Activated naive CD8-positive, alpha-beta T cell treated with anti-CD3 and anti-CD28 coated beads for 36 hours (primary cell): ENCODE measurements around the gene RBMS1. TPM values are rescaled to one million over a fixed set of nuclear protein-coding genes. Genes with fewer than 3 reads are reported as not detected.
"Not testable (repeated sequence)": the region's sequence is repeated elsewhere in the genome, so short reads cannot be mapped to it uniquely, and the experiment has no call there.

Source experiments
- DNase-seq: peaks from one replicate; pipeline ENCODE4 v3.0.0; 2021
- H3K27ac Mint-ChIP-seq: one replicate; pipeline ENCODE4 v1.8.0; 2022; ENCODE audit warnings: mild to moderate bottlenecking, moderate library complexity, mixed read lengths
- H3K27me3 Mint-ChIP-seq: one replicate; pipeline ENCODE4 v1.8.0; 2022; ENCODE audit warnings: mild to moderate bottlenecking, mixed read lengths
- H3K36me3 Mint-ChIP-seq: one replicate; pipeline ENCODE4 v1.8.0; 2021; ENCODE audit warnings: mild to moderate bottlenecking, mixed read lengths
- H3K4me1 Mint-ChIP-seq: one replicate; pipeline ENCODE4 v1.8.0; 2021; ENCODE audit warnings: mixed read lengths
- H3K4me3 Mint-ChIP-seq: one replicate; pipeline ENCODE4 v1.8.0; 2022; ENCODE audit warnings: mild to moderate bottlenecking, moderate library complexity, mixed read lengths
- H3K9me3 Mint-ChIP-seq: one replicate; pipeline ENCODE4 v1.8.0; 2022; ENCODE audit warnings: mixed read lengths
- total RNA-seq, 2 experiments: library from RNA; stranded (reverse); gene quantifications; one replicate each; pipeline ENCODE4 v1.2.3, GENCODE V29; 2021

Gene RBMS1
- total RNA-seq, 2 experiments from 2014 or later, result 39.3 to 39.9 TPM

DNA sequence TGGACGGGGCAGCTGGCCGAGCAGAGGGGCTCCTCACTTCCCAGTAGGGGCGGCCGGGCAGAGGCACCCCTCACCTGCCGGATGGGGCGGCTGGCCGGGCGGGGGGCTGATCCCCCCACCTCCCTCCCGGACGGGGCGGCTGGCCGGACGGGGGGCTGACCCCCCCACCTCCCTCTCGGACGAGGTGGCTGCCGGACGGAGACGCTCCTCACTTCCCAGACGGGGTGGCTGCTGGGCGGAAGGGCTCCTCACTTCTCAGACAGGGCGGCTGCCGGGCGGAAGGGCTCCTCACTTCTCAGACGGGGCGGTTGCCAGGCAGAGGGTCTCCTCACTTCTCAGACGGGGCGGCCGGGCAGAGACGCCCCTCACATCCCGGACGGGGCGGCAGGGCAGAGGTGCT is 54.6 kb downstream of the RBMS1 start:
- not testable (repeated sequence) for H3K27me3 Mint-ChIP-seq, H3K27ac Mint-ChIP-seq, DNase-seq, H3K9me3 Mint-ChIP-seq, H3K4me3 Mint-ChIP-seq, H3K4me1 Mint-ChIP-seq
- peaks cover 24% of the 10 kb centered on the region for H3K36me3 Mint-ChIP-seq

DNA sequence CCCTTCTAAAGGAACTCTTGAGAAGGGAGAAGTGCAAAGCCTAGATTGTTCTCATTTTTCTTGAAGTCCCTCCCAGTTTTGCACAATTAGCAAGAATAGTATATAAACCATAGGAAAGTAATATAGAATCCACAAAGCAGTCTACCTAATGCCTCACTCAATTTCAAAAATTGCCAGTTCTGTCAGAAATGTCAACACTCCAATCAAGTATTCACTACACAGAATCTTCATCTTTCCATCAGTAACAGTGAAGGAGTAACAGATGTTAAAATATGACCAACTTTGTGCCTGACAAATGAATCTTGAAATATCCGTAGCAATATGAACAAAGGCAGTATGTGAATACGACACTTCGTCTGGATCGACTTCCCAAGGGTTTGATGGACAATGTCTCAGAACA is 56.3 kb downstream of the RBMS1 start:
- Mint-ChIP-seq H3K27ac (no peak overlapping the region), H3K4me1 (peaks cover 18% of the 10 kb centered on the region), H3K27me3 (no peaks in the 10 kb centered on the region), H3K9me3 (peaks cover 6% of the 10 kb centered on the region), H3K4me3 (no peak overlapping the region), H3K36me3 (peaks cover 20% of the 10 kb centered on the region)
- no peak for DNase-seq

- peaks cover 8% of the 10 kb centered on the region for H3K9me3 Mint-ChIP-seq
- H3K36me3 Mint-ChIP-seq, result peaks cover 29% of the 10 kb centered on the region
- H3K4me1 Mint-ChIP-seq, result peaks cover 31% of the 10 kb centered on the region
- no peaks in the 10 kb centered on the region for H3K27me3 Mint-ChIP-seq
- no peak for DNase-seq
- no peak overlapping the region for H3K27ac Mint-ChIP-seq
- no peak overlapping the region for H3K4me3 Mint-ChIP-seq
Measured at GRCh38 chr2:160434254-160434948, 59.2 kb downstream of the RBMS1 start.

GRCh38 chr2:160433466-160434140 is 60.0 kb downstream of the RBMS1 start:
- Mint-ChIP-seq H3K9me3 (peaks cover 8% of the 10 kb centered on the region), H3K27ac (no peak overlapping the region), H3K27me3 (no peaks in the 10 kb centered on the region), H3K36me3 (peaks cover 29% of the 10 kb centered on the region), H3K4me1 (peaks cover 34% of the 10 kb centered on the region), H3K4me3 (no peak overlapping the region)
- no peak for DNase-seq

DNA sequence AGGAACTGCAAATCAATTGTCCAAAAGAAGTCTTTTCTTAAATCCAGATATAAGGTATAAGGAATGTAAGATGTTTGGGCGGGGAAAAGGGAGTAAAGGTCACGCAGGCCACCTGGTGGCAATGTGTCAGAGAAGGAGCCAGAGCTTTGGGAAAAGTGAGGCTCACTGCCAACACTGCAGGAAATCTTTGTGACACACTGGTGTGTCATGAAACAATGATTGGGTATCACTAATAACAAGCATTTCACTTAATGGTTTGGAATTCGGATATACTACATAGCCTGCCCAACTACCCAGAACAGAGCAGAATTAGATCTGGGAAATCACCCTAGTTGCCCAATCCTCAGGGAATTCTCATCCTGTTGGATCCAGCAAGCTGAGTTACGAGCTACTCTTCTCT is 61.0 kb downstream of the RBMS1 start:
- peaks cover 43% of the 10 kb centered on the region for H3K4me1 Mint-ChIP-seq
- no peak overlapping the region for H3K27ac Mint-ChIP-seq
- H3K36me3 Mint-ChIP-seq, result peaks cover 23% of the 10 kb centered on the region
- no peaks in the 10 kb centered on the region for H3K27me3 Mint-ChIP-seq
- no peak overlapping the region for H3K4me3 Mint-ChIP-seq
- DNase-seq, result no peak
- peaks cover 8% of the 10 kb centered on the region for H3K9me3 Mint-ChIP-seq

- Mint-ChIP-seq H3K9me3 (peaks cover 8% of the 10 kb centered on the region), H3K4me1 (peaks cover 52% of the 10 kb centered on the region), H3K27ac (no peak overlapping the region), H3K4me3 (no peak overlapping the region), H3K27me3 (no peaks in the 10 kb centered on the region), H3K36me3 (peaks cover 23% of the 10 kb centered on the region)
- DNase-seq, result no peak
Measured at GRCh38 chr2:160431441-160431840, 62.2 kb downstream of the RBMS1 start.

- DNase-seq, result no peak
- peaks cover 24% of the 10 kb centered on the region for H3K36me3 Mint-ChIP-seq
- H3K9me3 Mint-ChIP-seq, result peaks cover 8% of the 10 kb centered on the region
- H3K27ac Mint-ChIP-seq, result peak overlapping the region; percentile 84
- H3K4me3 Mint-ChIP-seq, result no peak overlapping the region
- peaks cover 57% of the 10 kb centered on the region for H3K4me1 Mint-ChIP-seq
- no peaks in the 10 kb centered on the region for H3K27me3 Mint-ChIP-seq
Measured at GRCh38 chr2:160430001-160430344, 63.6 kb downstream of the RBMS1 start.

DNA sequence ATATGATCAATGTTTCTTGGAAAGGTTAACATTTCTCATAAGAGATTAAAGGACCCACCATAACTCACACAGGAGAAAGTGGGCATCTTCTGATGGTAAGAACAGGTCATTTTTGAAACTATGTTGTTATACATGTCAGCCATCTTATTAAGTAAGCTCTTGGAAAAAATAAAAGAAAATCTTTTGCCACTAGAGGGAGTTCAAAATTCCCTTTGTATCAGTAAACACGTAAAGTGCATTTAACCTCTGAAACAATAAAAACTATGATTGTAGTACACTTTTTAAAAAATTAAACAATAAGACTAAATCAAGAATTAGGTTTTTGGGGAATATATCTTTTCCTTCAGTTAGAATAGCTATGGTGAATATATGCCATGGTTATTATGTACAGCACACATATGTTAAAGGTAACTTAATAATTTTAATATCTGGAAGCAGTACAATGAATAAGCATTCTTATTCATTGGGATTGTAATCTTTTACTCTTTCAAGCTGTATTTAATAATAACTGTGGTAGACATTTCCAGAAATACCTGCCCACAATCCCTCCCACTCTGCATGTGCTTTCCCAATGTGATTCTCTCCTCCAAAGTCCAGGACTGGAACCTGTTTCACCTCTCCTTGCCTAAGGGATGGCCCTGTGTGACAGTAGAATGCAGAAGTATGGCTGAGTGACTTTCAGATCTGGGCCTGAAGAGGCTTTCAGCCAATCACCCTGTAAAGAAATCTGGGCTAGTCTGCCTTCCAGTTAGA is 64.2 kb downstream of the RBMS1 start:
- DNase-seq, result no peak
- peaks cover 57% of the 10 kb centered on the region for H3K4me1 Mint-ChIP-seq
- H3K27me3 Mint-ChIP-seq, result no peaks in the 10 kb centered on the region
- H3K36me3 Mint-ChIP-seq, result peaks cover 24% of the 10 kb centered on the region
- H3K9me3 Mint-ChIP-seq, result peaks cover 8% of the 10 kb centered on the region
- H3K4me3 Mint-ChIP-seq, result no peak overlapping the region
- peak overlapping the region; percentile 91 for H3K27ac Mint-ChIP-seq

- peak overlapping the region; percentile 68 for H3K4me3 Mint-ChIP-seq
- peaks cover 54% of the 10 kb centered on the region for H3K4me1 Mint-ChIP-seq
- DNase-seq, result no peak
Measured at GRCh38 chr2:160428405-160428763, 65.2 kb downstream of the RBMS1 start.

DNA sequence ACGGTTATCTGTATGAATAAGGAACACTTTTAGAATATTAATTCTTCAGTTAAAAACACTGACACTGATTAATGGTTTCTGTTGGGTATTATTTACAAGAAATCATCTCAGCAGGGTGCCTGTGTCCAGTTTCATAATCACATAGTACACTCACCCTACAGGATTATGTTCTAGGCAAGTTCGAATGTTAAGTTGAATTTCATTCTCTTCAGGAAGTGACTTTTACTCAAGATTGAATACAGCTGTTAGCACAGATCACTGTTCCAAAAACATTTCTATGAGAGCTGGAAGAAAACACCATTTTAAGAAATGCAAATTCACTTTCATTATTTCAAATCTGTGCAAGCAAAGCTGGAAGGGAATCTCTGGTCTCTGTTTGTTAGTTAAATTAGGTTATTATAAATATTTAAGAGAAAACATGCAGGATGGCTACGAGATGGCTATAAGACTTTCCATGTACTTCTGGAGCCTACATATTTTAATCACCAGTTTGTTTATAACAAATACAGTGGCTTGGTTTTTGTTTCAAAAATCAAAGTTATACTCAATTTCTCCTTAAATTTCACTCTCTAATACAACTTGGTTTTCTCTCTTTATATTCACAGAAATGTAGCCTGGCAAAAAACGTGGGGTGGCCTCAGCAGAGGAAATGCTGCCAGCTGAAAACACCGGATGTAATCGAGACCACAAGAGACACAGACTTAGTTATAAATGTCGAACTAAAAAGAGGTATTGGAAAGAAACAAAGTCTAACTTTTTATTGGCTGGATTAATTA is 65.8 kb downstream of the RBMS1 start:
- H3K36me3 Mint-ChIP-seq, result peaks cover 29% of the 10 kb centered on the region
- H3K4me1 Mint-ChIP-seq, result peaks cover 54% of the 10 kb centered on the region
- H3K27me3 Mint-ChIP-seq, result no peaks in the 10 kb centered on the region
- H3K4me3 Mint-ChIP-seq, result peak overlapping the region; percentile 68
- peak overlapping the region; percentile 91 for H3K27ac Mint-ChIP-seq
- peak; percentile 35 for DNase-seq
- H3K9me3 Mint-ChIP-seq, result peaks cover 8% of the 10 kb centered on the region

More at GRCh38 chr2:160428405-160428763, 65.2 kb downstream of the RBMS1 start:
- Mint-ChIP-seq H3K27ac (peak overlapping the region; percentile 91), H3K36me3 (peaks cover 26% of the 10 kb centered on the region), H3K9me3 (peaks cover 8% of the 10 kb centered on the region), H3K27me3 (no peaks in the 10 kb centered on the region)

GRCh38 chr2:160426604-160427003 is 67.0 kb downstream of the RBMS1 start:
- H3K27me3 Mint-ChIP-seq, result no peaks in the 10 kb centered on the region
- peaks cover 33% of the 10 kb centered on the region for H3K36me3 Mint-ChIP-seq
- no peak for DNase-seq
- peak overlapping the region; percentile 18 for H3K27ac Mint-ChIP-seq
- H3K4me3 Mint-ChIP-seq, result no peak overlapping the region
- peaks cover 9% of the 10 kb centered on the region for H3K9me3 Mint-ChIP-seq
- H3K4me1 Mint-ChIP-seq, result peaks cover 57% of the 10 kb centered on the region

DNA sequence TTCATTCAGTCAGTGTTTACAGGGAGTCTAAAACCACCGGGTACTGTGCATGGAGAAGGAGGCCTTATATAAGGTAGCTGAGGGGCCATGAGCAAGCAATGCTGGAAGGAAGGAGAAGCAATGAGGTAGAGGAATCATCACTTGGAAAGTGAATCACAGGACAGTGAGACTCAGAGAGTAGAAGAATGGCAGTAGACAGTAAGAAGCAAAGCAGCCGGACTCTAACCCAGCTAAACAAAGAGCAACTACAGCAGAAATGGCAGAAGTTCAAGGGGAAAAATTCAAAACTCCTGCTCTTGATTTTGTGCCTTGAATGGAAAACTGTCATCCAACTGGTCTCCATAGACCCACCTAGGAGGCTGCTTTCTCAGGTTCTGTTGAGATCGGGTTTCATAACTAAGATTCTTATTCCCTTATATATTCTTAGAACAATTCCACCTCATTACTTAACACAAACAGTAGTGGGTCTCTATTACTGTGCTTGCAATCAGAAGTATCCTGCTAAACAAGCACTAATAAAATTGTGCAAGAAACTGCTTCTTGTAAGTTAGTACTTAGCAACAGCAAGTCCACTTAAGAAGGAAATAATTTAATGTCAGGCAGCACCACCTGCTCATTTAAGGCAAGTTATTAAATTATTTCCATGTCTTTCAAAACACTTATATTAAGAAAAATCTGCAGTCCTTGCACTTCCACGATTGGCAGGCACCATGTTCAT is 68.0 kb downstream of the RBMS1 start:
- peaks cover 33% of the 10 kb centered on the region for H3K36me3 Mint-ChIP-seq
- H3K9me3 Mint-ChIP-seq, result peaks cover 7% of the 10 kb centered on the region
- H3K4me3 Mint-ChIP-seq, result no peak overlapping the region
- DNase-seq, result no peak
- H3K4me1 Mint-ChIP-seq, result peaks cover 58% of the 10 kb centered on the region
- peak overlapping the region; percentile 52 for H3K27ac Mint-ChIP-seq
- H3K27me3 Mint-ChIP-seq, result no peaks in the 10 kb centered on the region

DNA sequence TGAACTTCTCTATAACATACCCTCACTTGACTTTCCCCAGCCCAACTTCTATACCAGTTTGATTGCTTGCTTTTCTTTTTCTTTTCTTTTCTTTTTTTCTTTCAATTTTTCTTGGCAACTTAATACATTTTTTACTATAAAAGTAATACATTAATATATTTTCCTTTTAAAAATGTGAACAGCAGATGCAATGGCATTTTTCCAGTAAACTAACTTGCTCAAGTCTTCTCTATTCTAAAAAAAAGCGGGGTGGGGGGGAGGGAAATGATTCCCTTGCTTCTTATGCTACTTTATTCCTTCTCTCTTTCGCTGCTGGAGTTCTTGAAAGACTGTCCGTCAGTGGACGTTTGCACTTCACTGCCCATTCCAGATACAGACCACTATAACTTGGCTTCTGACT is 70.5 kb downstream of the RBMS1 start:
- Mint-ChIP-seq H3K36me3 (peaks cover 28% of the 10 kb centered on the region), H3K27ac (no peak overlapping the region), H3K9me3 (peaks cover 2% of the 10 kb centered on the region), H3K27me3 (no peaks in the 10 kb centered on the region), H3K4me1 (peaks cover 66% of the 10 kb centered on the region), H3K4me3 (no peak overlapping the region)
- DNase-seq, result no peak

DNA sequence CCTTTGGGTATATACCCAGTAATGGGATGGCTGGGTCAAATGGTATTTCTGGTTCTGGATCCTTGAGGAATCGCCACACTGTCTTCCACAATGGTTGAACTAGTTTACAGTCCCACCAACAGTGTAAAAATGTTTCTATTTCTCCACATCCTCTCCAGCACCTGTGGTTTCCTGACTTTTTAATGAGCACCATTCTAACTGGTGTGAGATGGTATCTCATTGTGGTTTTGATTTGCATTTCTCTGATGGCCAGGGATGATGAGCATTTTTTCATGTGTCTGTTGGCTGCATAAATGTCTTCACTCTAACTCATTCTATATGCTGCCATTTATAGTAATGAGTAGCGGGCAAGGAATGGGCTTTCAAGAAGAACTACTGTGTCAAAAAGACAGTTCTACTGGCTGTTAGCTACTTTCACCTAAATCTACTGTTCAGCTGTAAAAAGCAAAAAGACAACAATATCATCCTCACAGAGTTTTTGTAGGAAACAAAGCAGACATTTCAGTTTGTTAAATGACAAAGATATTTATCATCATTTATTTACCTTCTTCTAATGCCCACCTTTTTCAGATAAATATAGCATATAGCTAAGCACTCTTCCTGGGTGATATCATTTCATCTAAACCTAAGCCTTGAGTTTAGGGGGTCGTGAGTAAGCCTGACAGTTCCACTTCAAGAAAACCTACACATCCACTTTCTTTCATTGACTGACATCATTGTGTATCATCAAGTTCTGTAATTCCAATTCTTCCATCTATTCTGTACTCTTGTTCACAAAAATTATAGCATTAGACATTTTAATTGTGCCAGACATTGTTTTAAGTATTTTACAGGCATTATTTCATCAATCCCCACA is 71.7 kb downstream of the RBMS1 start:
- H3K4me1 Mint-ChIP-seq, result peaks cover 66% of the 10 kb centered on the region
- H3K9me3 Mint-ChIP-seq, H3K27me3 Mint-ChIP-seq, DNase-seq: not testable (repeated sequence)
- peak overlapping the region; percentile 46 for H3K27ac Mint-ChIP-seq
- H3K36me3 Mint-ChIP-seq, result peaks cover 28% of the 10 kb centered on the region
- peak overlapping the region; percentile 8 for H3K4me3 Mint-ChIP-seq
